Head of caudate nucleus (tissue), 42 donors: ENCODE results near the gene KCNE4.

Experiments
- DNase-seq, 42 donors: peaks; one replicate each; pipeline versions ENCODE4 v3.0.0 to v3.0.0-alpha.2; 2020 to 2021; ENCODE audit warnings: mixed read lengths in 7 of 42
- intact Hi-C: fragments of 100-400 bp; cut with DNase I; formaldehyde crosslinking; loops from one replicate; pipeline ENCODE4 v1.15.0; 2022

KCNE4 gene

GRCh38 chr2:223037445-223037800 lies 14.6 kb upstream of the KCNE4 start:
- intact Hi-C loops: no loop called here
- no peak for DNase-seq

GRCh38 chr2:223039618-223040017 lies 12.4 kb upstream of the KCNE4 start:
- intact Hi-C loops: no loop called here
- no peak for DNase-seq

- intact Hi-C loops: no loop called here
- no peak for DNase-seq
These were observed 11.5 kb upstream of the KCNE4 start for GRCh38 chr2:223040527-223040926.

GRCh38 chr2:223041527-223042109 lies 10.4 kb upstream of the KCNE4 start:
- peak in 18 of 42 donors; percentile 13 to 76 (median 33) for DNase-seq
- intact Hi-C loops: no loop called here

GRCh38 chr2:223042284-223042683 lies 9.7 kb upstream of the KCNE4 start:
- no peak for DNase-seq
- intact Hi-C loops: no loop called here

- intact Hi-C loops: no loop called here
- no peak for DNase-seq
These were observed 9.3 kb upstream of the KCNE4 start for GRCh38 chr2:223042704-223043118.

- DNase-seq: no peak
- intact Hi-C loops: no loop called here
These were observed 8.6 kb upstream of the KCNE4 start for GRCh38 chr2:223043164-223043941.

GRCh38 chr2:223044092-223044836 lies 7.7 kb upstream of the KCNE4 start:
- intact Hi-C loops: no loop called here

GRCh38 chr2:223044916-223045700 lies 6.9 kb upstream of the KCNE4 start:
- intact Hi-C loops: no loop called here
- no peak for DNase-seq

More at GRCh38 chr2:223044092-223044836, 7.7 kb upstream of the KCNE4 start:
- no peak for DNase-seq

GRCh38 chr2:223046470-223047040 lies 5.4 kb upstream of the KCNE4 start:
- intact Hi-C loops: no loop called here
- DNase-seq: no peak

- intact Hi-C loops: no loop called here
- no peak for DNase-seq
These were observed 4.7 kb upstream of the KCNE4 start for GRCh38 chr2:223047260-223047761.

- DNase-seq: no peak
- intact Hi-C loops: no loop called here
These were observed 3.5 kb upstream of the KCNE4 start for GRCh38 chr2:223048519-223048918.

- intact Hi-C loops: no loop called here
- no peak for DNase-seq
These were observed 2.6 kb upstream of the KCNE4 start for GRCh38 chr2:223049356-223049755.

GRCh38 chr2:223050188-223050587 lies 1.8 kb upstream of the KCNE4 start:
- DNase-seq: no peak
- intact Hi-C loops: no loop called here

- no peak for DNase-seq
- intact Hi-C loops: no loop called here
These were observed 988 bp upstream of the KCNE4 start for GRCh38 chr2:223050900-223051504.

- no peak for DNase-seq
- intact Hi-C loops: no loop called here
These were observed 826 bp downstream of the KCNE4 start for GRCh38 chr2:223052548-223053483.

GRCh38 chr2:223053484-223054192 lies 1.6 kb downstream of the KCNE4 start:
- DNase-seq: no peak
- intact Hi-C loops: no loop called here
